ENCODE results near the gene DKKL1.

Gene DKKL1

DNA sequence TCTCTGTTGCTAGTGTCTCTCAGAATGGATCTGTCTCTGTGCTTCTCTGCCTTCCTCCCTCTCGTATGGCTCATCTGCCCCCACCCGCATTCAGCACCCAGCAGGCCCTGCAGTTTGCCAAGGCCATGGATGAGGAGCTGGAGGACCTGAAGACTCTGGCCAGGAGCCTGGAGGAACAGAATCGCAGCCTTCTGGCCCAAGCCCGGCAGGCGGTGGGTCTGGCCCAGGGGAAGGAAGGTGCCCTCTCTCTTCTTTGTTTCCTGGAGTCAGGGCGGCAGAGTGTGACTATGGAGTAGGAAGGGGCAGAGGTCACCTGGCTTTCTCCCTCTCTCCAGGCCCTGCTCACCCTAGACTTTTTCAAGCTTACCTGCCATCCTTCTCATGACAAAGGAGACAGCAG, 35.3 kb downstream of the DKKL1 start:
- Histone ChIP-seq H3K9me3 (ENCODE audit: control insufficient read depth in 2 of 2, low read length in 2 of 2) (no peaks in the 10 kb centered on the region), H3K36me3 (ENCODE audit: control insufficient read depth in 2 of 2, insufficient read depth in 2 of 2, low read length in 2 of 2) (no peaks in the 10 kb centered on the region), H3K4me1 (ENCODE audit: control insufficient read depth, insufficient read depth, low read length) (no peaks in the 10 kb centered on the region), H3K27ac (ENCODE audit: low read length) (no peak overlapping the region), H3K9ac (ENCODE audit: low read length in 2 of 2) (no peak overlapping the region), H3K4me3 (ENCODE audit: low read length in 2 of 2) (no peak overlapping the region), H3K27me3 (ENCODE audit: control insufficient read depth in 1 of 2, insufficient read depth in 2 of 2, low read length in 2 of 2) (peaks cover 12 to 15% of the 10 kb centered on the region in 2 donors)

- Histone ChIP-seq H3K9ac (ENCODE audit: low read length in 2 of 2) (no peak overlapping the region), H3K27ac (ENCODE audit: low read length) (no peak overlapping the region), H3K4me1 (ENCODE audit: control insufficient read depth, insufficient read depth, low read length) (no peaks in the 10 kb centered on the region), H3K36me3 (ENCODE audit: control insufficient read depth in 2 of 2, insufficient read depth in 2 of 2, low read length in 2 of 2) (no peaks in the 10 kb centered on the region), H3K27me3 (ENCODE audit: control insufficient read depth in 1 of 2, insufficient read depth in 2 of 2, low read length in 2 of 2) (peaks cover under 1 to 13% of the 10 kb centered on the region in 2 donors), H3K9me3 (ENCODE audit: control insufficient read depth in 2 of 2, low read length in 2 of 2) (no peaks in the 10 kb centered on the region), H3K4me3 (ENCODE audit: low read length in 2 of 2) (no peak overlapping the region)
These were observed 36.4 kb downstream of the DKKL1 start for GRCh38 chr19:49400029-49400428.

GRCh38 chr19:49403404-49404187, 39.9 kb downstream of the DKKL1 start:
- H3K27me3 ChIP-seq (ENCODE audit: control insufficient read depth in 1 of 2, insufficient read depth in 2 of 2, low read length in 2 of 2), result peaks cover 0 to 2% of the 10 kb centered on the region in 2 donors
- H3K4me1 ChIP-seq (ENCODE audit: control insufficient read depth, insufficient read depth, low read length), result no peaks in the 10 kb centered on the region
- no peaks in the 10 kb centered on the region for H3K36me3 ChIP-seq (ENCODE audit: control insufficient read depth in 2 of 2, insufficient read depth in 2 of 2, low read length in 2 of 2)

GRCh38 chr19:49407079-49407478, 43.4 kb downstream of the DKKL1 start:
- Histone ChIP-seq H3K27me3 (ENCODE audit: control insufficient read depth in 1 of 2, insufficient read depth in 2 of 2, low read length in 2 of 2) (peaks cover 4 to 5% of the 10 kb centered on the region in 2 donors), H3K27ac (ENCODE audit: low read length) (no peak overlapping the region), H3K4me1 (ENCODE audit: control insufficient read depth, insufficient read depth, low read length) (no peaks in the 10 kb centered on the region), H3K4me3 (ENCODE audit: low read length in 2 of 2) (no peak overlapping the region), H3K36me3 (ENCODE audit: control insufficient read depth in 2 of 2, insufficient read depth in 2 of 2, low read length in 2 of 2) (no peaks in the 10 kb centered on the region), H3K9ac (ENCODE audit: low read length in 2 of 2) (no peak overlapping the region), H3K9me3 (ENCODE audit: control insufficient read depth in 2 of 2, low read length in 2 of 2) (no peaks in the 10 kb centered on the region)

More at GRCh38 chr19:49403404-49404187, 39.9 kb downstream of the DKKL1 start:
- Histone ChIP-seq H3K9ac (ENCODE audit: low read length in 2 of 2) (no peak overlapping the region), H3K27ac (ENCODE audit: low read length) (no peak overlapping the region), H3K9me3 (ENCODE audit: control insufficient read depth in 2 of 2, low read length in 2 of 2) (no peaks in the 10 kb centered on the region), H3K4me3 (ENCODE audit: low read length in 2 of 2) (no peak overlapping the region)

DNA sequence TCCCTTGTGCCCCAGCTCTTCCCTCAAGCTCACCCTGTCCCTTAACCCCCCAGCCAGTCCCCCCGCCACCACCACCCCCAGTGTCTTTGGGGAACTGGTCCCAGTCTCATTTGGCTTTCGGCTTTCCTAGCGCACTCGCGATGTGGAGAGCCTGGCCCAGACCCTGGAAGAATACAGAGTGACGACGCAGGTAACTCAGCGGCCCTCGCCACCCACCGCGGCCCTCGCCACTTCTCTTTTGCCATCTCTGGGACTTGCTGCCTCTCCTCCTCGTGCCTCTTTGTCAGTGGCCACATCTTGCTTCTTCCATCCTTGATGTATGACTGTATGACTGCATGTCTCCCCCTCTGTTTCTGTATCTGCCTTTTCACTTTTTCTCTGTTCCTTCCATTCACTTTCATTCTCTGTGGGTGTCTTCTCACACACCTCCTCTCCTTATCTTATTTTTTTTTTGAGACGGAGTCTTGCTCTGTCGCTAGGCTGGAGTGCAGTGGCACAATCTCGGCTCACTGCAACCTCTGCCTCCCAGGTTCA, 43.9 kb downstream of the DKKL1 start:
- Histone ChIP-seq H3K9ac (ENCODE audit: low read length in 2 of 2) (no peak overlapping the region), H3K36me3 (ENCODE audit: control insufficient read depth in 2 of 2, insufficient read depth in 2 of 2, low read length in 2 of 2) (no peaks in the 10 kb centered on the region), H3K9me3 (ENCODE audit: control insufficient read depth in 2 of 2, low read length in 2 of 2) (no peaks in the 10 kb centered on the region), H3K27me3 (ENCODE audit: control insufficient read depth in 1 of 2, insufficient read depth in 2 of 2, low read length in 2 of 2) (peaks cover 4 to 9% of the 10 kb centered on the region in 2 donors), H3K4me1 (ENCODE audit: control insufficient read depth, insufficient read depth, low read length) (no peaks in the 10 kb centered on the region), H3K4me3 (ENCODE audit: low read length in 2 of 2) (no peak overlapping the region), H3K27ac (ENCODE audit: low read length) (no peak overlapping the region)

GRCh38 chr19:49408816-49409440, 45.3 kb downstream of the DKKL1 start:
- Histone ChIP-seq H3K9ac (ENCODE audit: low read length in 2 of 2) (no peak overlapping the region), H3K27me3 (ENCODE audit: control insufficient read depth in 1 of 2, insufficient read depth in 2 of 2, low read length in 2 of 2) (peaks cover 4 to 10% of the 10 kb centered on the region in 2 donors), H3K4me1 (ENCODE audit: control insufficient read depth, insufficient read depth, low read length) (no peaks in the 10 kb centered on the region), H3K27ac (ENCODE audit: low read length) (no peak overlapping the region), H3K4me3 (ENCODE audit: low read length in 2 of 2) (no peak overlapping the region), H3K9me3 (ENCODE audit: control insufficient read depth in 2 of 2, low read length in 2 of 2) (no peaks in the 10 kb centered on the region), H3K36me3 (ENCODE audit: control insufficient read depth in 2 of 2, insufficient read depth in 2 of 2, low read length in 2 of 2) (no peaks in the 10 kb centered on the region)

GRCh38 chr19:49409441-49410029, 45.9 kb downstream of the DKKL1 start:
- Histone ChIP-seq H3K36me3 (ENCODE audit: control insufficient read depth in 2 of 2, insufficient read depth in 2 of 2, low read length in 2 of 2) (no peaks in the 10 kb centered on the region), H3K4me1 (ENCODE audit: control insufficient read depth, insufficient read depth, low read length) (no peaks in the 10 kb centered on the region), H3K27ac (ENCODE audit: low read length) (no peak overlapping the region), H3K27me3 (ENCODE audit: control insufficient read depth in 1 of 2, insufficient read depth in 2 of 2, low read length in 2 of 2) (peaks cover 6 to 10% of the 10 kb centered on the region in 2 donors), H3K9me3 (ENCODE audit: control insufficient read depth in 2 of 2, low read length in 2 of 2) (no peaks in the 10 kb centered on the region), H3K4me3 (ENCODE audit: low read length in 2 of 2) (no peak overlapping the region), H3K9ac (ENCODE audit: low read length in 2 of 2) (no peak overlapping the region)

- no peak overlapping the region for H3K9ac ChIP-seq (ENCODE audit: low read length in 2 of 2)
- H3K27me3 ChIP-seq (ENCODE audit: control insufficient read depth in 1 of 2, insufficient read depth in 2 of 2, low read length in 2 of 2), result peaks cover 4 to 22% of the 10 kb centered on the region in 2 donors
- no peaks in the 10 kb centered on the region for H3K36me3 ChIP-seq (ENCODE audit: control insufficient read depth in 2 of 2, insufficient read depth in 2 of 2, low read length in 2 of 2)
- H3K4me3 ChIP-seq (ENCODE audit: low read length in 2 of 2), result no peak overlapping the region
- no peaks in the 10 kb centered on the region for H3K9me3 ChIP-seq (ENCODE audit: control insufficient read depth in 2 of 2, low read length in 2 of 2)
- no peak overlapping the region for H3K27ac ChIP-seq (ENCODE audit: low read length)
- no peaks in the 10 kb centered on the region for H3K4me1 ChIP-seq (ENCODE audit: control insufficient read depth, insufficient read depth, low read length)
These were observed 48.1 kb downstream of the DKKL1 start for GRCh38 chr19:49411681-49412326.

DNA sequence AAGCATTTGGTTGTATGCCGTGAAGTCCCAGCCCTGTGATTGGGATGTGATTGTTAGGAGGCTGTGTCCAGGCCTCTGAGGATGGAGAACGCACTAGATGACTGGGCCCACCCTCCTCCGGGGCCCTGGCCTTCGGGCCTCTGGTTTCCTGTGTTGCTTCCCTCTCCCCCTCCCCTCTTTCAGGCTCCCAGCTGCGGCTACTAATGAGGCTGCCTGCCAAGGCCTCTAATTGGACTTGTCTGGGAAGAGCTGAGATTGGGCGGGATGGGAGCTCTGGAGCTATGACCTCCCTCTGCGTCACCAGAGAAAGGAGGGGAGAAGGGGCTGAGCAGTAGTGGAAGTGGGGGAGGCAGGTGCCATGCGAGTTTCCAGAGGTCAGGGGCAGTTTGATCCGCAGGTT, 49.7 kb downstream of the DKKL1 start:
- H3K9me3 ChIP-seq (ENCODE audit: control insufficient read depth in 2 of 2, low read length in 2 of 2), result no peaks in the 10 kb centered on the region
- H3K27ac ChIP-seq (ENCODE audit: low read length), result no peak overlapping the region
- H3K4me3 ChIP-seq (ENCODE audit: low read length in 2 of 2), result no peak overlapping the region
- no peaks in the 10 kb centered on the region for H3K4me1 ChIP-seq (ENCODE audit: control insufficient read depth, insufficient read depth, low read length)
- no peak overlapping the region for H3K9ac ChIP-seq (ENCODE audit: low read length in 2 of 2)
- H3K27me3 ChIP-seq (ENCODE audit: control insufficient read depth in 1 of 2, insufficient read depth in 2 of 2, low read length in 2 of 2), result peaks cover 11 to 31% of the 10 kb centered on the region in 2 donors
- no peaks in the 10 kb centered on the region for H3K36me3 ChIP-seq (ENCODE audit: control insufficient read depth in 2 of 2, insufficient read depth in 2 of 2, low read length in 2 of 2)

GRCh38 chr19:49414256-49414655, 50.6 kb downstream of the DKKL1 start:
- no peak overlapping the region for H3K27ac ChIP-seq (ENCODE audit: low read length)
- H3K9me3 ChIP-seq (ENCODE audit: control insufficient read depth in 2 of 2, low read length in 2 of 2), result no peaks in the 10 kb centered on the region
- H3K36me3 ChIP-seq (ENCODE audit: control insufficient read depth in 2 of 2, insufficient read depth in 2 of 2, low read length in 2 of 2), result no peaks in the 10 kb centered on the region
- peaks cover 16 to 36% of the 10 kb centered on the region in 2 donors for H3K27me3 ChIP-seq (ENCODE audit: control insufficient read depth in 1 of 2, insufficient read depth in 2 of 2, low read length in 2 of 2)
- no peak overlapping the region for H3K4me3 ChIP-seq (ENCODE audit: low read length in 2 of 2)
- no peaks in the 10 kb centered on the region for H3K4me1 ChIP-seq (ENCODE audit: control insufficient read depth, insufficient read depth, low read length)
- H3K9ac ChIP-seq (ENCODE audit: low read length in 2 of 2), result no peak overlapping the region

Data from stomach smooth muscle (tissue), 2 donors.